Ovary (tissue), 9 donors: Measurements from ENCODE around the gene IGBP1. TPM values are rescaled to one million over a fixed set of nuclear protein-coding genes. Genes with fewer than 3 reads are reported as not detected.

Experiments used
- DNase-seq, 5 donors: peaks; one replicate each; pipeline ENCODE4 v3.0.0-alpha.2; 2019 to 2020
- H3K27ac ChIP-seq, 2 donors: fragments of 200-600 bp; one replicate each; pipeline versions ENCODE4 v1.5.1 to v1.8.0; 2019 to 2022
- H3K27me3 ChIP-seq: fragments of 200-600 bp; one replicate; pipeline ENCODE4 v1.8.0; 2022
- H3K36me3 ChIP-seq: fragments of 200-600 bp; sonication (generic); one replicate; pipeline ENCODE4 v1.5.1; 2019
- H3K4me1 ChIP-seq: one replicate; pipeline ENCODE4 v1.8.1; 2013; ENCODE audit warnings: mild to moderate bottlenecking, moderate library complexity; ENCODE audit not compliant: insufficient read depth
- H3K4me3 ChIP-seq: fragments of 200-600 bp; sonication (generic); one replicate; pipeline ENCODE4 v1.5.1; 2017
- H3K9me3 ChIP-seq, 2 donors: fragments of 200-600 bp in 1 of 2; sonication (generic) in 1 of 2; one replicate each; pipeline versions ENCODE4 v1.5.1 to v1.8.1; 2013 to 2019; ENCODE audit warnings: mild to moderate bottlenecking in 1 of 2, moderate library complexity in 1 of 2
- EP300 ChIP-seq: sonication (generic); formaldehyde crosslinking; IDR thresholded peaks from one replicate; pipeline ENCODE4 v1.6.1; 2017; ENCODE audit warnings: antibody characterized with exemption
- POLR2A ChIP-seq: fragments of 450-650 bp; IDR thresholded peaks from one replicate; pipeline ENCODE4 v1.6.1; 2017; ENCODE audit warnings: antibody characterized with exemption, mild to moderate bottlenecking, moderate library complexity
- WGBS, 3 donors: extraction: QIAGEN DNeasy Blood & Tissue Kit in 1 of 3; methylation state at CpG; one replicate each; pipeline versions ENCODE4 v1.1.5 to v1.1.7; 2013 to 2017; 5-methylcytosine and 5-hydroxymethylcytosine counted together
- intact Hi-C, 4 donors: fragments of 100-400 bp; cut with DNase I; formaldehyde crosslinking; loops; one replicate each; pipeline versions ENCODE4 v1.11.0 to v1.15.1; 2022 to 2023
- polyA plus RNA-seq, 2 donors: library from polyadenylated mRNA; stranded (reverse); fragments of 200-250 nt in 1 of 2; fragments of 350-450 nt in 1 of 2; fragmentation: Illumina TruSeq in 1 of 2; extraction: RNeasy Lipid Tissue Mini Kit (QIAGEN cat#74804) in 1 of 2; gene quantifications; one replicate each; pipeline ENCODE4 v1.2.3, GENCODE V29; 2013 to 2014
- total RNA-seq, 7 donors: library from RNA; depleted of rRNA in 2 of 7; stranded (reverse); fragments of >200 nt in 2 of 7; fragmentation: NEBNext Ultra II Directional in 3 of 7; extraction: Animal tissue kit (Norgen Biotek cat#: 25700) in 3 of 7; gene quantifications; one replicate each; pipeline versions ENCODE4 v1.1.0 to v1.2.4, GENCODE V29; 2016 to 2023
- TF ChIP-seq, protein P1 (sequence below), 3 donors: fragments of 450-650 bp in 2 of 3; fragments of 200-600 bp in 1 of 3; IDR thresholded peaks; one replicate each; pipeline versions ENCODE4 v1.5.1 to v1.8.0; 2016 to 2022; ENCODE audit warnings: antibody characterized with exemption in 3 of 3, mild to moderate bottlenecking in 1 of 3
- donor health status: DM: no; HTN: no; CAD: no; lungs with moderate emphysema.
- donor health status: DM: no; HTN: no; CAD: no.
- donor health status: Bipolar disorder and iron deficiency.
- donor health status: DM: yes; HTN: yes; CAD: no.
- donor health status: DM: no; HTN: no; CAD: no.
- donor health status: DM: yes; HTN: yes; CAD: no.

The IGBP1 gene
- total and polyA plus RNA-seq, 9 donors = 63.3 to 181 (median 98.9) TPM

DNA sequence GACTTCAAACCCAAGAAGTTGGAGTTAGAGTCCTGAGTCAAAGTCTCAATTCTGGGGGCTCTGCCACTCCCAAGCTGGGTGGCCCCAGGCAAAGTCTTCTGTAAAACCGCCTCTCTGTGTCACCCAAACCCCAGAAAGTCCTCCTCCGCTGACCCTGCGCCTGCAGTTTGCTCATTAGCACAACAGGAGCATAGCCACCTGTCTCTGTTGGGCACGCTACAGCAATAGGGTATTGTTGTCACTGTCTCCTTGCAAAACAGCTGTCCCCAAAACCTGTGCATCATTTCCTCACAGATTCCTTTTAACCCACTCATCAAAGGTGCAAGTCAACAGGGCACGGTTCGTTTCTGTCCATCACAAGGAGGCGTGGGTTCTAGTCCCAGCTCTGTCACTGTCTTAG lies 36.0 kb downstream of the IGBP1 start:
- H3K4me1 ChIP-seq = no peaks in the 10 kb centered on the region
- intact Hi-C loops = no loop called here
- 72 to 78% (median 77%) methylated on average over 7 of the region's 7 CpGs for WGBS, 3 donors
- DNase-seq = no peak
- H3K9me3 ChIP-seq = no peaks in the 10 kb centered on the region
- H3K27ac ChIP-seq = no peak overlapping the region
- no peaks in the 10 kb centered on the region for H3K27me3 ChIP-seq
- no peaks in the 10 kb centered on the region for H3K36me3 ChIP-seq
- no peak overlapping the region for H3K4me3 ChIP-seq
- TF ChIP-seq, protein P1, sequence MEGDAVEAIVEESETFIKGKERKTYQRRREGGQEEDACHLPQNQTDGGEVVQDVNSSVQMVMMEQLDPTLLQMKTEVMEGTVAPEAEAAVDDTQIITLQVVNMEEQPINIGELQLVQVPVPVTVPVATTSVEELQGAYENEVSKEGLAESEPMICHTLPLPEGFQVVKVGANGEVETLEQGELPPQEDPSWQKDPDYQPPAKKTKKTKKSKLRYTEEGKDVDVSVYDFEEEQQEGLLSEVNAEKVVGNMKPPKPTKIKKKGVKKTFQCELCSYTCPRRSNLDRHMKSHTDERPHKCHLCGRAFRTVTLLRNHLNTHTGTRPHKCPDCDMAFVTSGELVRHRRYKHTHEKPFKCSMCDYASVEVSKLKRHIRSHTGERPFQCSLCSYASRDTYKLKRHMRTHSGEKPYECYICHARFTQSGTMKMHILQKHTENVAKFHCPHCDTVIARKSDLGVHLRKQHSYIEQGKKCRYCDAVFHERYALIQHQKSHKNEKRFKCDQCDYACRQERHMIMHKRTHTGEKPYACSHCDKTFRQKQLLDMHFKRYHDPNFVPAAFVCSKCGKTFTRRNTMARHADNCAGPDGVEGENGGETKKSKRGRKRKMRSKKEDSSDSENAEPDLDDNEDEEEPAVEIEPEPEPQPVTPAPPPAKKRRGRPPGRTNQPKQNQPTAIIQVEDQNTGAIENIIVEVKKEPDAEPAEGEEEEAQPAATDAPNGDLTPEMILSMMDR (IDR thresholded peaks at IDR 0.05) = no peak
- TF ChIP-seq EP300 (no peak), POLR2A (no peak)

DNA sequence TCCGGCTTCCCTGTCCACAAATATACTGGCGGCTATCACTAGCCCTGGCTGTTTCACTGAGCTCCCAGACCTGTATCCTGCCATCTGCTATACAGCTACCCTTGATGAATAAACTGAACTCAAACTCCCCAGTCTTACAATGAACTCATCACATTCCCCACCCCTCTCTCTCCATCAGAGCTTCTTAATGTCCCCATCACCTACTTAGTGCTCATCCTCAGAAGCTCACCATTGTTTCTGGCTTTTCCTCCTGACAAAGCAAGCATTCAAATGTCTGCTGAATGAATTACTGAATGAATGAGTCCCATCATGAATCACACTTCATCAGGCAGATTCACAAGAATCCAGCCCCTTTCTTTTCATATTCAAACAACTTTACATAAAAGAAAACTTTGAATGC lies 38.4 kb downstream of the IGBP1 start:
- DNase-seq = no peak
- no peaks in the 10 kb centered on the region for H3K4me1 ChIP-seq
- WGBS, 3 donors = 78 to 83% (median 79%) methylated on average over 2 of the region's 2 CpGs
- no peak overlapping the region for H3K27ac ChIP-seq
- no peaks in the 10 kb centered on the region for H3K9me3 ChIP-seq
- TF ChIP-seq, protein P1 (IDR thresholded peaks at IDR 0.05) = no peak
- no peak for TF ChIP-seq POLR2A
- no peak for TF ChIP-seq EP300
- no peak overlapping the region for H3K4me3 ChIP-seq
- H3K27me3 ChIP-seq = no peaks in the 10 kb centered on the region
- no peaks in the 10 kb centered on the region for H3K36me3 ChIP-seq
- intact Hi-C loops = no loop called here

- Histone ChIP-seq H3K27me3 (no peaks in the 10 kb centered on the region), H3K36me3 (no peaks in the 10 kb centered on the region), H3K4me3 (no peak overlapping the region), H3K27ac (no peak overlapping the region), H3K9me3 (no peaks in the 10 kb centered on the region), H3K4me1 (no peaks in the 10 kb centered on the region)
- intact Hi-C loops = no loop called here
- WGBS, 3 donors = 82 to 87% (median 83%) methylated on average over 3 of the region's 3 CpGs
- TF ChIP-seq EP300 (no peak), POLR2A (no peak)
- TF ChIP-seq, protein P1 (IDR thresholded peaks at IDR 0.05) = no peak
- no peak for DNase-seq
Observed at GRCh38 chrX:70172221-70172620, 39.0 kb downstream of the IGBP1 start.

DNA sequence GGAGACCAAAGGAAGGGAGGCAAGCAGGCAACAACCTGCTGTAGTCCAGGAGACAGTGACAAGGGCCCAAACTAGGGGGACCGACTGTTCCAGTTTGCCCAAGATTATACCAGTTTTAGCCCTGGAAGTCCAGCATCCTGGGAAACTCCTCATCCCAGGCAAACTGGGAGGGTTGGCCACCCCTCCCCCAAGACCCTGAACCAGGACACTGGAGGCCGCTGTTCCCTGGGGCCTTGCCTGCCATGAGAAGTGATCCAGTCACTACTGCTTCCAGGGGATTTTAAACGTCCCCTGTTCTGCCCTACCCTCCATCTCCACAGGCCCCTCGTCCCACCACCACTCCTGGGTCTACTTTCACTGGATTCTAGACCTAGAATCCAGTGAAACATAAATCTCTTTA lies 39.7 kb downstream of the IGBP1 start:
- no peaks in the 10 kb centered on the region for H3K4me1 ChIP-seq
- DNase-seq = no peak
- H3K36me3 ChIP-seq = no peaks in the 10 kb centered on the region
- TF ChIP-seq, protein P1 (IDR thresholded peaks at IDR 0.05) = no peak
- TF ChIP-seq EP300 (no peak), POLR2A (no peak)
- H3K27me3 ChIP-seq = no peaks in the 10 kb centered on the region
- H3K9me3 ChIP-seq = no peaks in the 10 kb centered on the region
- no peak overlapping the region for H3K4me3 ChIP-seq
- intact Hi-C loops = no loop called here
- no peak overlapping the region for H3K27ac ChIP-seq
- 56 to 60% (median 57%) methylated on average over 4 of the region's 4 CpGs for WGBS, 3 donors
